Measurements from ENCODE around the gene CD82. TPM values are rescaled to one million over a fixed set of nuclear protein-coding genes. Genes with fewer than 3 reads are reported as not detected.
A peak's percentile ranks its signal among the peaks of the same experiment; 100 is the strongest.

The CD82 gene
- total and polyA plus RNA-seq, 2 of the 8 experiments (the other 6 are each of a cell fraction or from before 2014, with no cell fraction given) = 7.9 to 10.3 TPM

- Histone ChIP-seq H3K79me2 (ENCODE audit: control insufficient read depth in 1 of 2, insufficient read depth in 2 of 2, low read length in 2 of 2) (no peaks in the 10 kb centered on the region), H3K4ac (replicated peaks; ENCODE audit: insufficient read length, low read depth, low read length) (no peak overlapping the region), H2BK15ac (ENCODE audit: low read length) (no peak overlapping the region), H3K4me3 (ENCODE audit: extremely low read depth in 1 of 4, insufficient read depth in 2 of 4, low read depth in 3 of 4, low read length in 4 of 4) (no peak overlapping the region), H4K20me1 (replicated peaks in 1 of 2; ENCODE audit: control insufficient read depth in 1 of 2, insufficient read depth in 2 of 2, low read length in 2 of 2) (no peaks in the 10 kb centered on the region), H2BK20ac (ENCODE audit: low read length) (no peak overlapping the region), H3K36me3 (ENCODE audit: control insufficient read depth in 2 of 4, insufficient read depth in 4 of 4, low read length in 3 of 4) (no peaks in the 10 kb centered on the region), H3K56ac (replicated peaks; ENCODE audit: insufficient read length, low read depth, low read length) (no peak overlapping the region), H3K4me1 (replicated peaks in 1 of 4; ENCODE audit: control insufficient read depth in 3 of 4, insufficient read depth in 4 of 4, low read length in 3 of 4) (no peaks in the 10 kb centered on the region; a peak in 2 of 7 replicates), H2BK5ac (ENCODE audit: low read depth, low read length) (no peak overlapping the region), H3K27me3 (replicated peaks in 1 of 4; ENCODE audit: control insufficient read depth in 3 of 4, extremely low read depth in 1 of 4, insufficient read depth in 3 of 4, low read length in 3 of 4) (peaks cover 0 to 12% (median 7%) of the 10 kb centered on the region in 4 experiments; a peak in 4 of 7 replicates), H3K9me3 (ENCODE audit: insufficient read depth in 2 of 2, low read depth in 1 of 2, low read length in 1 of 2) (no peaks in the 10 kb centered on the region), H4K8ac (ENCODE audit: extremely low read depth, insufficient read depth, low read length) (no peak overlapping the region), H3K23ac (ENCODE audit: insufficient read length) (no peak overlapping the region), H2AFZ (ENCODE audit: low read length) (no peak overlapping the region), H3K27ac (ENCODE audit: low read depth, low read length) (no peak overlapping the region), H4K91ac (replicated peaks; ENCODE audit: insufficient read length, low read length) (no peak overlapping the region), H4K5ac (ENCODE audit: insufficient read length, low read depth, low read length) (no peak overlapping the region), H3K14ac (ENCODE audit: insufficient read length) (no peak overlapping the region), H3K23me2 (ENCODE audit: low read depth, low read length) (no peaks in the 10 kb centered on the region), H3K18ac (ENCODE audit: extremely low read depth, low read length) (no peak overlapping the region; the same call in 1 of the 2 replicates), H3K79me1 (ENCODE audit: low read depth, low read length) (no peaks in the 10 kb centered on the region), H2BK120ac (replicated peaks; ENCODE audit: low read depth, low read length) (no peak overlapping the region), H2AK5ac (ENCODE audit: low read depth, low read length) (no peak overlapping the region), H3K4me2 (ENCODE audit: insufficient read depth in 1 of 2, low read depth in 2 of 2, low read length in 2 of 2) (no peak overlapping the region), H2BK12ac (ENCODE audit: low read depth, low read length) (no peak overlapping the region), H3K9ac (replicated peaks in 1 of 4; ENCODE audit: extremely low read depth in 1 of 4, low read depth in 3 of 4, low read length in 3 of 4) (no peak overlapping the region)
- CTCF ChIA-PET (ENCODE audit: partially characterized antibody) = interaction anchor here (0.8 to 8.8 kb wide), 13 partner anchors 8 to 312 kb away, joined by 3 to 89 read pairs (median 4); no protein-coding TSS in a partner anchor
- FAIRE-seq = no peak
- DNase-seq (ENCODE audit: low read depth in 1 of 2, low spot score in 2 of 2) = peak in 1 of 2 experiments; percentile 38
- POLR2A ChIA-PET (ENCODE audit: partially characterized antibody) = no interaction called here
- WGBS, 2 experiments (ENCODE audit: extremely low coverage in 1 of 2, insufficient coverage in 1 of 2, insufficient read length in 1 of 2, insufficient replicate concordance in 2 of 2, low coverage in 1 of 2, low lambda C conversion rate in 2 of 2, missing lambda C conversion rate in 1 of 2) = 89% methylated on average over 3 of the region's 4 CpGs; no CpG with 5 or more reads in 1 of the 2 experiments
- TF ChIP-seq RFX5 (IDR thresholded peaks at IDR 0.05; ENCODE audit: borderline replicate concordance, low read depth, low read length) = no peak
- no peak for TF ChIP-seq FOSL1 (IDR thresholded peaks at IDR 0.05; ENCODE audit: insufficient read depth, low read depth, low read length)
- TF ChIP-seq CTBP2 (IDR thresholded peaks at IDR 0.05; ENCODE audit: borderline replicate concordance, insufficient read depth, insufficient read length, low read length) = no peak
- no peak for TF ChIP-seq KDM4A (IDR thresholded peaks at IDR 0.05; ENCODE audit: low read depth, low read length, severe bottlenecking)
- no peak for TF ChIP-seq HDAC2 (IDR thresholded peaks at IDR 0.05; ENCODE audit: borderline replicate concordance in 1 of 2, low read depth in 2 of 2, low read length in 2 of 2)
- TF ChIP-seq KDM1A (IDR thresholded peaks at IDR 0.05; ENCODE audit: borderline replicate concordance, low read length) = no peak
- TF ChIP-seq CTCF (IDR thresholded peaks at IDR 0.05; ENCODE audit: control extremely low read depth in 1 of 3, insufficient read depth in 1 of 3, low read depth in 1 of 3, low read length in 3 of 3) = no peak
- no peak for TF ChIP-seq BACH1 (IDR thresholded peaks at IDR 0.05; ENCODE audit: low read length)
- TF ChIP-seq CREB1 (IDR thresholded peaks at IDR 0.05) = no peak
- no peak for TF ChIP-seq SUZ12 (IDR thresholded peaks at IDR 0.05; ENCODE audit: low read length)
Measured at GRCh38 chr11:44624761-44625221, 59.3 kb downstream of the CD82 start.
